Osteocyte (in vitro differentiated cells): ENCODE measurements around the gene GPR35. TPM values are rescaled to one million over a fixed set of nuclear protein-coding genes. Genes with fewer than 3 reads are reported as not detected.

Source experiments
- DNase-seq: peaks from one replicate; pipeline ENCODE4 v3.0.0; 2021; ENCODE audit warnings: mixed read lengths; ENCODE audit not compliant: unreplicated experiment; ENCODE audit errors: extremely low spot score
- H3K27ac Mint-ChIP-seq: one replicate; pipeline ENCODE4 v1.8.0; 2021; ENCODE audit warnings: mild to moderate bottlenecking, mixed read lengths; ENCODE audit not compliant: unreplicated experiment
- H3K27me3 Mint-ChIP-seq: one replicate; pipeline ENCODE4 v1.8.0; 2021; ENCODE audit warnings: mixed read lengths; ENCODE audit not compliant: unreplicated experiment
- H3K36me3 Mint-ChIP-seq: one replicate; pipeline ENCODE4 v1.8.0; 2021; ENCODE audit warnings: mixed read lengths; ENCODE audit not compliant: unreplicated experiment
- H3K4me1 Mint-ChIP-seq: one replicate; pipeline ENCODE4 v1.8.0; 2021; ENCODE audit warnings: mixed read lengths; ENCODE audit not compliant: unreplicated experiment
- H3K4me3 Mint-ChIP-seq: one replicate; pipeline ENCODE4 v1.8.0; 2021; ENCODE audit warnings: mild to moderate bottlenecking, moderate library complexity, mixed read lengths; ENCODE audit not compliant: unreplicated experiment
- H3K9me3 Mint-ChIP-seq: one replicate; pipeline ENCODE4 v1.8.0; 2021; ENCODE audit warnings: mixed read lengths; ENCODE audit not compliant: unreplicated experiment
- total RNA-seq: library from RNA; stranded (reverse); gene quantifications from 2 replicates; pipeline ENCODE4 v1.2.1, GENCODE V29; 2021
- TF ChIP-seq, protein P1 (sequence below): fragments of 200-600 bp; sonication (generic); IDR thresholded peaks from 2 replicates; pipeline ENCODE4 v1.5.0; 2021; ENCODE audit warnings: antibody characterized with exemption, mild to moderate bottlenecking, moderate library complexity

GPR35 gene
- total RNA-seq, 1 donor from 2014 or later, result 3.6 TPM

DNA sequence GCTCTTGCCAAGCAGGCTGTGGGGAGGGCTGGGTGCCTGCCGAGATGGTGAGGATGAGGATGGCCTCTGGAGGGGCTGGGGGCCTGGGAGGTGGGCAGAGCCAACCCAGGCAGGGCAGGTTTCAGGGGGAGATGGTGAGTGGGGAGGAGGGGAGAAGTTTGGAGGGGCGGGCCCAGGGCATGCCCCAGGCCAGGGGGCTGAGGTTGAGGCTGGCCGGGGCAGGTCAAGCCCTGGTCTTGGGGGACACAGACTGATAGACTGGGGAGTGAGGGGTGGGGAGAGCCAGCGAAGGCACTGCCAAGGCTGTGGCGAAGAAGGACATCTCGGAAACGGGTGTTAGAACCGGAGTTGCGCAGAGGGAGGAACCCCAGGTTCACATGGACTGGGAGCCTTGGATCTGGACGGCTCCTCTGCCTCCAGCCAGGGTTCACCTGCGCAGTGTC lies 26.1 kb upstream of the GPR35 start:
- Mint-ChIP-seq H3K27me3 (no peaks in the 10 kb centered on the region), H3K4me3 (no peak overlapping the region), H3K27ac (no peak overlapping the region), H3K36me3 (no peaks in the 10 kb centered on the region), H3K4me1 (peaks cover under 1% of the 10 kb centered on the region), H3K9me3 (no peaks in the 10 kb centered on the region)
- no peak for DNase-seq
- TF ChIP-seq, protein P1, sequence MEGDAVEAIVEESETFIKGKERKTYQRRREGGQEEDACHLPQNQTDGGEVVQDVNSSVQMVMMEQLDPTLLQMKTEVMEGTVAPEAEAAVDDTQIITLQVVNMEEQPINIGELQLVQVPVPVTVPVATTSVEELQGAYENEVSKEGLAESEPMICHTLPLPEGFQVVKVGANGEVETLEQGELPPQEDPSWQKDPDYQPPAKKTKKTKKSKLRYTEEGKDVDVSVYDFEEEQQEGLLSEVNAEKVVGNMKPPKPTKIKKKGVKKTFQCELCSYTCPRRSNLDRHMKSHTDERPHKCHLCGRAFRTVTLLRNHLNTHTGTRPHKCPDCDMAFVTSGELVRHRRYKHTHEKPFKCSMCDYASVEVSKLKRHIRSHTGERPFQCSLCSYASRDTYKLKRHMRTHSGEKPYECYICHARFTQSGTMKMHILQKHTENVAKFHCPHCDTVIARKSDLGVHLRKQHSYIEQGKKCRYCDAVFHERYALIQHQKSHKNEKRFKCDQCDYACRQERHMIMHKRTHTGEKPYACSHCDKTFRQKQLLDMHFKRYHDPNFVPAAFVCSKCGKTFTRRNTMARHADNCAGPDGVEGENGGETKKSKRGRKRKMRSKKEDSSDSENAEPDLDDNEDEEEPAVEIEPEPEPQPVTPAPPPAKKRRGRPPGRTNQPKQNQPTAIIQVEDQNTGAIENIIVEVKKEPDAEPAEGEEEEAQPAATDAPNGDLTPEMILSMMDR, result no peak

DNA sequence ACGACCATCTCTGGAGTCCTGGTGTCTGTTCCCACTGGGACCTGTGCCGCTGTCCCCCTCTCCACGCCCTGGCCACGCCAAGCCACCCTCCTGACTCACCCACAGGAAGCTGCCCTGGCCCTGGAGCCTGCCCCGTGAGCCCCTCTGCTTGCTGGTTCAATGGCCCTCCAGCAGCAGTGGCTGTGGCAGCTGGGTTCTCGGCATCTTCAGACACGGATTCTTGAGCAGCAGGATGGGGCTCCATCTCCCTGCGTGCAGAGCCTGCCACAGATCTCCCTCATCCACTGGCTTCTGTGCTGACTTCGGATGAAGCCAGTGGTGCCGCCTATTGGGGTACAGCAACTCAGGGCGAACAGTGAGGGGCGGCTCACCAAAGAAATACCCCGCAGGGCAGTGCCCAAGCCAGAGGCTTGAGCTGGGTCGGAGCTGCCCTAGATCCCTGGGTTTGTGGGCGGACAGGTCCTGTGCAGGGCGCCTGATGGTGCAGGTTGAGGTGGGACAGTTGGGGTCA lies 24.8 kb upstream of the GPR35 start:
- Mint-ChIP-seq H3K9me3 (no peaks in the 10 kb centered on the region), H3K27me3 (no peaks in the 10 kb centered on the region), H3K4me1 (peaks cover 5% of the 10 kb centered on the region), H3K4me3 (no peak overlapping the region), H3K36me3 (no peaks in the 10 kb centered on the region), H3K27ac (no peak overlapping the region)
- DNase-seq, result no peak
- TF ChIP-seq, protein P1, result no peak

DNA sequence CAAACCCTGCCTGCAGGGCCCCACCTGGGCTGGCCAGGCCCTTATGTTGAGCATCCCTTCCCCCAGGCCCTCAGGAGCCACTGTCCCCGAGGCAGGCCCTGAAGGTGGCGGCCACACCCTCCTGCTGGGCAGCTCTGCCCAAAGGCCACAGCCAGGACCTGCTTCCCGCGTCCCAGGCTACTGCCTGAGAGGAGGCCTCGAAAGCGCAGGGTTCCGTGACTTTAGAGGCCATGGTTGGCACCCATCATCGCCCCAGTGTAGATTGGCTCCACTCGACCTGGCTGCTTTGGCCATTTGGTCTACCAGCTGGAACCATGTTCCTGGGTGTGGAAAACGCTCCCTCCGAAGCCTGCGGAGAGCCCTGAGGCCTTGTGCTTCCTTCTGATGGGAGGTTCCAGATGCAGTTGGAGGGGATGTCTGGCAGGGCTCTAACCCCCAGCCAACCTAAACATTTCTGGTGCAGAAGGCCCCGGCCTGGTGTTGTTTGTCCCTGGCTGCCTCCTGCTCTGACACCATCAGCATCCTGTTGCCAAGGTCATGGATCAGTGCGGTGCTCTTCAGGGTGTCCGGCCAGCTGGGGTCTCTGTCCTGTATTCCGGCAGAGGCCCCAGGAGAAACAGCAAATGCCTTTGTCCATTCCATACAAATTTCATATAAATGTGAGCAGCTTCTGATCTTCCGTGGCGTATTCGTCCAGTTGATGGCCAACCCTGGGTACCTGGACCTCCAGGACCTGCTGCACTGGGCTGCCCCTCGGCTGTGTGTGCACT lies 24.0 kb upstream of the GPR35 start:
- TF ChIP-seq, protein P1, result no peak
- H3K4me1 Mint-ChIP-seq, result peaks cover 5% of the 10 kb centered on the region
- H3K27ac Mint-ChIP-seq, result no peak overlapping the region
- no peaks in the 10 kb centered on the region for H3K9me3 Mint-ChIP-seq
- H3K4me3 Mint-ChIP-seq, result no peak overlapping the region
- no peak for DNase-seq
- no peaks in the 10 kb centered on the region for H3K27me3 Mint-ChIP-seq
- H3K36me3 Mint-ChIP-seq, result no peaks in the 10 kb centered on the region

DNA sequence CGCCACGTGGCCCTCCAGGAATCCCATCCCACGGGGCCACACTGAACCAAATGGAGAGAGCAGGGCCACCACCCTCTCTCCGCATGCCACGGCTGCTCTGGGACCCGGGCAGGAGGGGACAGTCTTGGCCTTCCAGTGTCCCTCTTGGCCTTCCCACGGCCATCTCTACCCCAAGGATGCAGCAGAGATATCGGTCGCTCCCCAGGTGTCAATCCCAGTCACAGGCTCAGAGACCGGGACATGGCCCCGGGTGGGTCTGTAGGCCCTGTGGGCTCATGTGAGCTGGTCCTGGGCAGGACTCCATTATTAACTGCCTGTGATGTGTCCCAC lies 23.5 kb upstream of the GPR35 start:
- TF ChIP-seq, protein P1, result no peak
- H3K4me3 Mint-ChIP-seq, result no peak overlapping the region
- no peaks in the 10 kb centered on the region for H3K36me3 Mint-ChIP-seq
- peaks cover 5% of the 10 kb centered on the region for H3K4me1 Mint-ChIP-seq
- no peak for DNase-seq
- no peaks in the 10 kb centered on the region for H3K27me3 Mint-ChIP-seq
- no peaks in the 10 kb centered on the region for H3K9me3 Mint-ChIP-seq
- no peak overlapping the region for H3K27ac Mint-ChIP-seq

DNA sequence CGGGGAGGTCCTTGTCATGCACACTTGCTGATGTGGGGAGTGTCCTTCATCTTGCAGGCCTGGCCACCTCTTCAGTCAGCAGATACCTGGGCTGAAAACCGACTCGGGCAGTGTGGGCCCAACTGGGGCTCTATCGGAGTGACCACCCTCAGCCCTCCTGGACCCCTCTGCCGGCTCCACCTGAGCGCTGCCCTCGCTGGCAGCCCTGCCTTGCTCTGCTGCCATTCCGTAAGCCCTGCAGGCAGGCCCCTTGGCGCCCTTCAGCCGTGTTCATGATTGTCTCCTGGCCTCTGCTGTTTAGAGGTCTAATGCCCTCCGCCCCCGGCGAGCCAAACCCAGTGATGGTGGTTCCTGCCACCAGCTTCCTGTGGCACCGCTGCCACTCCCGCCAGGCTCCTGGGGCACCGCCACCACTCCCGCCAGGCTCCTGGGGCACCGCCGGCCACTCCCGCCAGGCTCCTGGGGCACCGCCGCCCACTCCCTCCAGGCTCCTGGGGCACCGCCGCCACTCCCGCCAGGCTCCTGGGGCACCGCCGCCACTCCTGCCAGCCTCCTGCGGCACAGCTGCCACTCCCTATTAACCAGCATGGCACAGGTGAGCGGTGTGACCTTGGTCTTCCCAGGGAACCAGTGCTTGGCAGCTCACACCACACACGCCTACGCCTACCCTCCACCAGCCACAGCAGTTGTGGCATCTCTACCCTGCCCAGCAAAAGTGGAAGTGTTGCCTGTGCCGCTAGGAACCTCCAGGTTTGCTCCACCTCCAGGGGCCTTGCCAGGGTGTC lies 22.8 kb upstream of the GPR35 start:
- Mint-ChIP-seq H3K9me3 (no peaks in the 10 kb centered on the region), H3K4me1 (peaks cover 5% of the 10 kb centered on the region), H3K36me3 (no peaks in the 10 kb centered on the region), H3K27ac (no peak overlapping the region), H3K27me3 (no peaks in the 10 kb centered on the region), H3K4me3 (no peak overlapping the region)
- DNase-seq, result no peak
- TF ChIP-seq, protein P1, result no peak
